K562 (cell line): ENCODE results near the gene PRSS38. TPM values are rescaled to one million over a fixed set of nuclear protein-coding genes. Genes with fewer than 3 reads are reported as not detected.

Experiments
- CAMTA2 ChIP-seq: fragments of 250-450 bp; sonication (Bioruptor Pico); conservative IDR thresholded peaks from 2 replicates; pipeline ENCODE4 v1.5.1; 2022
- CREB1 ChIP-seq, 2 experiments: sonication (generic) in 1 of 2; formaldehyde crosslinking in 1 of 2; IDR thresholded peaks; 2 replicates each; pipeline versions ENCODE4 v1.6.1 to v1.8.0; 2012 to 2022; ENCODE audit warnings: inconsistent platforms in 1 of 2, mild to moderate bottlenecking in 1 of 2, missing genetic modification reagents in 1 of 2, moderate library complexity in 1 of 2
- DLX4 ChIP-seq: fragments of 250-450 bp; sonication (Bioruptor Pico); IDR thresholded peaks from 2 replicates; pipeline ENCODE4 v1.6.1; 2021; ENCODE audit warnings: mild to moderate bottlenecking
- DPF2 ChIP-seq: fragments of 450-650 bp; IDR thresholded peaks from 2 replicates; pipeline ENCODE4 v1.6.1; 2016
- ELF1 ChIP-seq: fragments of 200-800 bp; sonication (Bioruptor generic); IDR thresholded peaks from 2 replicates; pipeline ENCODE4 v1.6.1; 2016; ENCODE audit warnings: missing genetic modification characterization, missing compliant biosample characterization
- EP300 ChIP-seq: IDR thresholded peaks from 2 replicates; pipeline ENCODE4 v1.6.1; 2012; ENCODE audit warnings: low read length, improper control_type of control experiment
- FOXA1 ChIP-seq: fragments of 450-650 bp; IDR thresholded peaks from 2 replicates; pipeline ENCODE4 v1.6.1; 2016; ENCODE audit warnings: mild to moderate bottlenecking, borderline replicate concordance
- FOXJ3 ChIP-seq: sonication (generic); formaldehyde crosslinking; IDR thresholded peaks from 2 replicates; pipeline ENCODE4 v1.4.0; 2020; ENCODE audit warnings: mild to moderate bottlenecking, missing genetic modification reagents
- HDAC8 ChIP-seq: fragments of 450-650 bp; IDR thresholded peaks from 2 replicates; pipeline ENCODE4 v1.6.1; 2016; ENCODE audit warnings: mild to moderate bottlenecking, missing genetic modification characterization, moderate library complexity, missing compliant biosample characterization
- MAFK ChIP-seq: IDR thresholded peaks from 2 replicates; pipeline ENCODE4 v1.6.1; 2011; ENCODE audit warnings: low read length, improper control_type of control experiment
- MED1 ChIP-seq: sonication (generic); formaldehyde crosslinking; IDR thresholded peaks from 2 replicates; pipeline ENCODE4 v1.8.1; 2023; ENCODE audit warnings: missing genetic modification reagents, borderline replicate concordance
- MEF2D ChIP-seq: conservative IDR thresholded peaks from 2 replicates; pipeline ENCODE4 v1.6.1; 2016; ENCODE audit warnings: low read depth, missing genetic modification characterization, missing compliant biosample characterization
- MTA3 ChIP-seq: fragments of 450-650 bp; formaldehyde crosslinking; IDR thresholded peaks from 2 replicates; pipeline ENCODE4 v1.6.1; 2017; ENCODE audit warnings: mild to moderate bottlenecking, borderline replicate concordance
- POLR3A ChIP-seq: IDR thresholded peaks from 2 replicates; pipeline ENCODE4 v1.6.1; 2011; ENCODE audit warnings: borderline replicate concordance, mild to moderate bottlenecking, moderate library complexity; ENCODE audit not compliant: insufficient read length, insufficient read depth; ENCODE audit errors: extremely low read depth
- POLR3G ChIP-seq: IDR thresholded peaks from 2 replicates; pipeline ENCODE4 v1.6.1; 2011; ENCODE audit not compliant: insufficient read length, insufficient replicate concordance; ENCODE audit errors: extremely low read depth
- RBBP5 ChIP-seq: fragments of 200-600 bp; sonication (generic); IDR thresholded peaks from 2 replicates; pipeline ENCODE4 v1.6.1; 2012; ENCODE audit warnings: borderline replicate concordance, mild to moderate bottlenecking, low read length, control low read depth, inconsistent platforms; ENCODE audit not compliant: insufficient read depth, poor library complexity, severe bottlenecking
- SP2 ChIP-seq: IDR thresholded peaks from 2 replicates; pipeline ENCODE4 v1.6.1; 2011; ENCODE audit warnings: mild to moderate bottlenecking, low read depth, low read length, moderate library complexity; ENCODE audit not compliant: poor library complexity, severe bottlenecking; ENCODE audit errors: extremely low read depth
- SREBF1 ChIP-seq: fragments of 150-350 bp; IDR thresholded peaks from 2 replicates; pipeline ENCODE4 v1.6.1; 2014; ENCODE audit warnings: antibody characterized with exemption, low read depth, low read length, borderline replicate concordance
- STAG1 ChIP-seq: sonication (generic); formaldehyde crosslinking; IDR thresholded peaks from 2 replicates; pipeline ENCODE4 v1.5.0; 2020; ENCODE audit warnings: missing genetic modification reagents, borderline replicate concordance
- TEAD4 ChIP-seq, 2 experiments: sonication (generic) in 1 of 2; formaldehyde crosslinking in 1 of 2; IDR thresholded peaks; 2 replicates each; pipeline versions ENCODE4 v1.6.1 to v1.8.0; 2012 to 2022; ENCODE audit warnings: borderline replicate concordance in 1 of 2, inconsistent platforms in 1 of 2, low read length in 1 of 2, mild to moderate bottlenecking in 1 of 2, missing genetic modification reagents in 1 of 2
- ZNF347 ChIP-seq: fragments of 450-650 bp; formaldehyde crosslinking; IDR thresholded peaks from 2 replicates; pipeline ENCODE4 v1.4.0; 2020; ENCODE audit warnings: low read depth, mild to moderate bottlenecking, moderate library complexity
- ZNF445 ChIP-seq: fragments of 250-450 bp; sonication (Bioruptor Pico); IDR thresholded peaks from 2 replicates; pipeline ENCODE4 v1.4.0; 2020; ENCODE audit warnings: low read depth, mild to moderate bottlenecking, moderate library complexity
- ZNF583 ChIP-seq: fragments of 250-450 bp; sonication (Bioruptor Pico); IDR thresholded peaks from 2 replicates; pipeline ENCODE4 v1.4.0; 2020
- ZNF589 ChIP-seq: fragments of 200-800 bp; sonication (Bioruptor generic); IDR thresholded peaks from 2 replicates; pipeline ENCODE4 v1.6.1; 2016; ENCODE audit warnings: low read depth, missing genetic modification characterization, missing compliant biosample characterization
- ZSCAN29 ChIP-seq: fragments of 450-650 bp; IDR thresholded peaks from 2 replicates; pipeline ENCODE4 v1.6.1; 2017
- polyA plus RNA-seq, 8 experiments: library from polyadenylated mRNA; depleted of rRNA in 4 of 8; stranded (reverse) in 5 of 8; unstranded in 3 of 8; fragments of >200 nt; fragmentation: Nextera tagmentation in 2 of 8; fragmentation: Illumina TruSeq in 1 of 8; extraction: Ambion mirVana in 2 of 8; extraction: Trizol in 1 of 8; gene quantifications; 2 replicates each; pipeline versions ENCODE4 v1.2.1 to v1.2.3, GENCODE V29; 2011 to 2014; ENCODE audit warnings: inconsistent platforms in 1 of 8, missing spikeins in 1 of 8
- total RNA-seq, 7 experiments: library from RNA; depleted of rRNA in 6 of 7; stranded (reverse); fragments of >200 nt in 6 of 7; fragmentation: Illumina TruSeq in 2 of 7; extraction: Trizol in 2 of 7; gene quantifications; 2 replicates each; pipeline versions ENCODE4 v1.2.1 to v1.2.3, GENCODE V29; 2011 to 2021; ENCODE audit warnings: low replicate concordance in 1 of 7
- TF ChIP-seq, protein P1 (sequence below): fragments of 200-800 bp; sonication (Bioruptor generic); IDR thresholded peaks from 2 replicates; pipeline ENCODE4 v1.6.1; 2017; ENCODE audit warnings: missing genetic modification characterization, missing compliant biosample characterization
- TF ChIP-seq, protein P2 (sequence below), 2 experiments: fragments of 450-650 bp; IDR thresholded peaks; 2 replicates each; pipeline ENCODE4 v1.6.1; 2016

Gene PRSS38
- total and polyA plus RNA-seq, 9 of the 15 experiments (the other 6 are each of a cell fraction or from before 2014, with no cell fraction given): 0.09 to 0.14 TPM; not detected in 7

DNA sequence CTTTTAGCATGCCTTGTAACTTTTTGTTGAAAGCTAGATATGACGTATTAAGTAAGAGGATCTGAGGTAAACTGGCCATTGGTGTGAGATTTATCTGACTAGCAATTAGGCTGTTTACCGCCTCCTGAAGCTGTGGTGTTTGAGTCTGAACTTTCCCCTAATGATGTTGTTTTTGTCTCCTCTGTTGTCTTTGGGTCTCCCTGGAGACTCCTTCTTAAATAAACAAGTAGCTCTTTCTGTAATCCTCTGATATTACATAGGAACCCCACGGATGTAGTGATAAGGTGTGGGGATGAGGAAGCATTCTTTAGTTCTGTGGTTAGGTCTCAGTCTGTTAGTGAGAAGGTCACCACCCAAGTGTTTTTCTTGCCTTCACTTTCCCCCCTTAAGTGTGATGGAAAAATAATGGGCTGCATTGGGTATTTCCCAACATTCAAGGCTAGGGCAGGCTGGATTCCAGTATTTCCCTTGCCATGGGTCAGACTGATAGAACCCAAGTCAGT, 33.0 kb downstream of the PRSS38 start (continued):
- no peak for TF ChIP-seq POLR3G
- no peak for TF ChIP-seq ELF1 (tag)
- TF ChIP-seq, protein P1, sequence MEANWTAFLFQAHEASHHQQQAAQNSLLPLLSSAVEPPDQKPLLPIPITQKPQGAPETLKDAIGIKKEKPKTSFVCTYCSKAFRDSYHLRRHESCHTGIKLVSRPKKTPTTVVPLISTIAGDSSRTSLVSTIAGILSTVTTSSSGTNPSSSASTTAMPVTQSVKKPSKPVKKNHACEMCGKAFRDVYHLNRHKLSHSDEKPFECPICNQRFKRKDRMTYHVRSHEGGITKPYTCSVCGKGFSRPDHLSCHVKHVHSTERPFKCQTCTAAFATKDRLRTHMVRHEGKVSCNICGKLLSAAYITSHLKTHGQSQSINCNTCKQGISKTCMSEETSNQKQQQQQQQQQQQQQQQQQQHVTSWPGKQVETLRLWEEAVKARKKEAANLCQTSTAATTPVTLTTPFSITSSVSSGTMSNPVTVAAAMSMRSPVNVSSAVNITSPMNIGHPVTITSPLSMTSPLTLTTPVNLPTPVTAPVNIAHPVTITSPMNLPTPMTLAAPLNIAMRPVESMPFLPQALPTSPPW (CRISPR knock-in tag): no peak
- TF ChIP-seq, protein P2, sequence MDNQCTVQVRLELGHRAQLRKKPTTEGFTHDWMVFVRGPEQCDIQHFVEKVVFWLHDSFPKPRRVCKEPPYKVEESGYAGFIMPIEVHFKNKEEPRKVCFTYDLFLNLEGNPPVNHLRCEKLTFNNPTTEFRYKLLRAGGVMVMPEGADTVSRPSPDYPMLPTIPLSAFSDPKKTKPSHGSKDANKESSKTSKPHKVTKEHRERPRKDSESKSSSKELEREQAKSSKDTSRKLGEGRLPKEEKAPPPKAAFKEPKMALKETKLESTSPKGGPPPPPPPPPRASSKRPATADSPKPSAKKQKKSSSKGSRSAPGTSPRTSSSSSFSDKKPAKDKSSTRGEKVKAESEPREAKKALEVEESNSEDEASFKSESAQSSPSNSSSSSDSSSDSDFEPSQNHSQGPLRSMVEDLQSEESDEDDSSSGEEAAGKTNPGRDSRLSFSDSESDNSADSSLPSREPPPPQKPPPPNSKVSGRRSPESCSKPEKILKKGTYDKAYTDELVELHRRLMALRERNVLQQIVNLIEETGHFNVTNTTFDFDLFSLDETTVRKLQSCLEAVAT (IDR thresholded peaks at IDR 0.05): 0 out of 4 replicates have a peak, but pooled peaks of 1 of the 2 experiments have one; percentile 73
- no peak for TF ChIP-seq ZNF445
- TF ChIP-seq SP2: no peak
- TF ChIP-seq MEF2D (tag): no peak
- no peak for TF ChIP-seq HDAC8 (tag)
- TF ChIP-seq FOXA1: peak; percentile 88
- TF ChIP-seq DPF2: peak; percentile 79
- no peak for TF ChIP-seq CREB1 (IDR thresholded peaks at IDR 0.05)
- TF ChIP-seq CREB1 (CRISPR knock-in tag; IDR thresholded peaks at IDR 0.05): no peak
- TF ChIP-seq STAG1 (CRISPR knock-in tag): no peak
- no peak for TF ChIP-seq POLR3A
- TF ChIP-seq CAMTA2 (CRISPR knock-in tag): no peak
- TF ChIP-seq SREBF1: no peak
- 0 out of 2 replicates have a peak, but pooled peaks have one; percentile 63 for TF ChIP-seq MTA3
- TF ChIP-seq ZNF583 (CRISPR knock-in tag): no peak
- peak; percentile 80; the same call in 1 of the 2 replicates for TF ChIP-seq FOXJ3 (CRISPR knock-in tag)
- TF ChIP-seq TEAD4 (IDR thresholded peaks at IDR 0.05; ENCODE audit: low read length): peak; percentile 89
- no peak for TF ChIP-seq TEAD4 (CRISPR knock-in tag; IDR thresholded peaks at IDR 0.05; ENCODE audit: borderline replicate concordance)
- no peak for TF ChIP-seq DLX4
- peak; percentile 63 for TF ChIP-seq MAFK
- no peak for TF ChIP-seq ZNF589 (CRISPR knock-in tag)
- no peak for TF ChIP-seq RBBP5
- TF ChIP-seq MED1: no peak
- TF ChIP-seq ZNF347: no peak
- TF ChIP-seq EP300: peak; percentile 83
- no peak for TF ChIP-seq ZSCAN29
